ENCODE measurements around the gene ALG1.
"Not testable (repeated sequence)": the region's sequence is repeated elsewhere in the genome, so short reads cannot be mapped to it uniquely, and the experiment has no call there.

- not testable (repeated sequence) for TF ChIP-seq FOXM1 (IDR thresholded peaks at IDR 0.05; ENCODE audit: low read depth); SIN3A (IDR thresholded peaks at IDR 0.05; ENCODE audit: borderline replicate concordance, low read depth, low read length); RCOR1 (IDR thresholded peaks at IDR 0.05; ENCODE audit: low read length); CTCF (IDR thresholded peaks at IDR 0.05); EP300 (IDR thresholded peaks at IDR 0.05; ENCODE audit: borderline replicate concordance in 1 of 2, low read depth in 1 of 2, low read length in 1 of 2); REST (IDR thresholded peaks at IDR 0.05; ENCODE audit: low read depth, low read length); EZH2phosphoT487 (IDR thresholded peaks at IDR 0.05; ENCODE audit: borderline replicate concordance, low read depth); RAD21 (IDR thresholded peaks at IDR 0.05; ENCODE audit: low read length); POLR2AphosphoS5 (IDR thresholded peaks at IDR 0.05; ENCODE audit: low read depth, low read length); RFX5 (IDR thresholded peaks at IDR 0.05; ENCODE audit: low read length); IRF3 (IDR thresholded peaks at IDR 0.05; ENCODE audit: low read depth, low read length); TAF1 (IDR thresholded peaks at IDR 0.05; ENCODE audit: borderline replicate concordance, low read depth, low read length)
Observed at GRCh38 chr16:5096437-5097060, 24.9 kb downstream of the ALG1 start.
